SK-N-SH (cell line): ENCODE results near the gene PLK4. TPM values are rescaled to one million over a fixed set of nuclear protein-coding genes. Genes with fewer than 3 reads are reported as not detected.
A peak's percentile ranks its signal among the peaks of the same experiment; 100 is the strongest.
"Not testable (repeated sequence)": the region's sequence is repeated elsewhere in the genome, so short reads cannot be mapped to it uniquely, and the experiment has no call there.

Source experiments
- CTCF ChIA-PET: fragments of 300-600, 350-600 bp; formaldehyde crosslinking; extraction: SDS; loops from one replicate; lab custom pipeline; 2021; lab: Yijun Ruan, JAX
- POLR2A ChIA-PET: fragments of 350-600 bp; sonication (Branson Sonifier 250); formaldehyde crosslinking; extraction: SDS; loops from one replicate; lab custom pipeline; 2020; ENCODE audit warnings: antibody characterized with exemption, inconsistent platforms; lab: Yijun Ruan, JAX
- DNase-seq: peaks from one replicate; pipeline ENCODE4 v3.0.0; 2012
- H2AFZ ChIP-seq: fragments of 200-600 bp; sonication (generic); 2 replicates; pipeline ENCODE4 v1.8.1; 2016; ENCODE audit warnings: antibody characterized with exemption, mild to moderate bottlenecking, low read depth
- H3F3A ChIP-seq: fragments of 200-600 bp; sonication (generic); replicated peaks from 2 replicates; pipeline ENCODE3; 2016; ENCODE audit warnings: antibody characterized with exemption, mild to moderate bottlenecking; ENCODE audit not compliant: insufficient read depth
- H3K27ac ChIP-seq, 2 experiments: fragments of 200-500 bp in 1 of 2; fragments of 200-600 bp in 1 of 2; sonication (Bioruptor generic) in 1 of 2; sonication (generic), shearing (Covaris generic) in 1 of 2; 2 replicates each; pipeline versions ENCODE4 v1.5.1 to v1.6.1; 2014 to 2016; ENCODE audit warnings: low read depth in 2 of 2, inconsistent platforms in 1 of 2, low read length in 1 of 2, mild to moderate bottlenecking in 1 of 2, mixed read lengths in 1 of 2
- H3K27me3 ChIP-seq: fragments of 200-600 bp; sonication (generic), shearing (Covaris generic); 2 replicates; pipeline ENCODE4 v1.6.1; 2016; ENCODE audit warnings: mixed run types; ENCODE audit not compliant: insufficient read depth
- H3K36me3 ChIP-seq, 2 experiments: fragments of 200-500 bp in 1 of 2; fragments of 200-600 bp in 1 of 2; sonication (Bioruptor generic) in 1 of 2; sonication (generic) in 1 of 2; replicated peaks in 1 of 2; 2 replicates each; pipeline versions ENCODE3 to v1.5.1; 2014 to 2016; ENCODE audit warnings: low read length in 1 of 2, mild to moderate bottlenecking in 1 of 2; ENCODE audit not compliant: insufficient read depth in 2 of 2, control insufficient read depth in 1 of 2
- H3K4me1 ChIP-seq, 2 experiments: fragments of 200-500 bp in 1 of 2; fragments of 200-600 bp in 1 of 2; sonication (Bioruptor generic) in 1 of 2; sonication (generic), shearing (Covaris generic) in 1 of 2; 2 replicates each; pipeline versions ENCODE4 v1.5.1 to v1.6.1; 2014 to 2016; ENCODE audit warnings: low read depth in 1 of 2, low read length in 1 of 2, mixed run types in 1 of 2; ENCODE audit not compliant: insufficient read depth in 2 of 2, control insufficient read depth in 1 of 2
- H3K4me2 ChIP-seq: fragments of 200-600 bp; sonication (generic), shearing (Covaris generic); 2 replicates; pipeline ENCODE4 v1.6.1; 2017; ENCODE audit warnings: mixed run types
- H3K4me3 ChIP-seq, 2 experiments: fragments of 200-500 bp in 1 of 2; fragments of 200-600 bp in 1 of 2; sonication (Bioruptor generic) in 1 of 2; sonication (generic), shearing (Covaris generic) in 1 of 2; 2 replicates each; pipeline versions ENCODE4 v1.5.1 to v1.8.1; 2014 to 2016; ENCODE audit warnings: low read depth in 2 of 2, inconsistent platforms in 1 of 2, low read length in 1 of 2, mild to moderate bottlenecking in 1 of 2, mixed read lengths in 1 of 2, moderate library complexity in 1 of 2
- H3K79me2 ChIP-seq: fragments of 200-600 bp; sonication (generic); 2 replicates; pipeline ENCODE4 v1.8.1; 2017; ENCODE audit warnings: mild to moderate bottlenecking; ENCODE audit not compliant: insufficient read depth
- H3K9ac ChIP-seq: fragments of 200-600 bp; sonication (generic); 2 replicates; pipeline ENCODE4 v1.6.1; 2017; ENCODE audit warnings: mixed run types
- H3K9me2 ChIP-seq: fragments of 200-600 bp; sonication (generic); 2 replicates; pipeline ENCODE4 v1.6.1; 2017; ENCODE audit warnings: mixed run types
- H3K9me3 ChIP-seq: fragments of 200-600 bp; sonication (generic); 2 replicates; pipeline ENCODE4 v1.6.1; 2017; ENCODE audit warnings: mixed run types, mild to moderate bottlenecking, moderate library complexity
- H4K20me1 ChIP-seq: fragments of 200-600 bp; sonication (generic); 2 replicates; pipeline ENCODE4 v1.6.1; 2017; ENCODE audit warnings: mild to moderate bottlenecking, mixed run types; ENCODE audit not compliant: insufficient read depth
- EP300 ChIP-seq, 2 experiments: IDR thresholded peaks; 2 replicates each; pipeline versions ENCODE4 v1.4.0 to v1.6.1; 2012; ENCODE audit warnings: borderline replicate concordance in 1 of 2, low read depth in 1 of 2, low read length in 1 of 2
- EZH2phosphoT487 ChIP-seq: fragments of 200-600 bp; sonication (generic); IDR thresholded peaks from 2 replicates; pipeline ENCODE4 v1.6.1; 2017; ENCODE audit warnings: low read depth, mixed run types, mild to moderate bottlenecking, antibody characterized with exemption, moderate library complexity, borderline replicate concordance
- FOSL2 ChIP-seq: IDR thresholded peaks from 2 replicates; pipeline ENCODE4 v1.4.0; 2012; ENCODE audit warnings: low read depth, mild to moderate bottlenecking, moderate library complexity, borderline replicate concordance
- IRF3 ChIP-seq: fragments of 150-350 bp; IDR thresholded peaks from 2 replicates; pipeline ENCODE4 v1.6.1; 2016; ENCODE audit warnings: mild to moderate bottlenecking, low read depth, low read length
- JUND ChIP-seq: IDR thresholded peaks from 2 replicates; pipeline ENCODE4 v1.4.0; 2012
- POLR2AphosphoS5 ChIP-seq: IDR thresholded peaks from 2 replicates; pipeline ENCODE4 v1.6.1; 2012; ENCODE audit warnings: low read depth, low read length
- RCOR1 ChIP-seq: fragments of 150-350 bp; IDR thresholded peaks from 2 replicates; pipeline ENCODE4 v1.6.1; 2017; ENCODE audit warnings: antibody characterized with exemption, low read length
- RFX5 ChIP-seq: IDR thresholded peaks from 2 replicates; pipeline ENCODE4 v1.6.1; 2012; ENCODE audit warnings: mild to moderate bottlenecking, improper control_type of control experiment, low read length
- SIN3A ChIP-seq: IDR thresholded peaks from 2 replicates; pipeline ENCODE4 v1.6.1; 2012; ENCODE audit warnings: low read depth, mild to moderate bottlenecking, low read length, moderate library complexity, borderline replicate concordance
- TCF12 ChIP-seq: IDR thresholded peaks from 2 replicates; pipeline ENCODE4 v1.4.0; 2012
- TEAD4 ChIP-seq: IDR thresholded peaks from 2 replicates; pipeline ENCODE4 v1.4.0; 2012; ENCODE audit warnings: mild to moderate bottlenecking, borderline replicate concordance; ENCODE audit not compliant: insufficient read depth
- ZBTB33 ChIP-seq: IDR thresholded peaks from 2 replicates; pipeline ENCODE4 v1.4.0; 2012; ENCODE audit warnings: low read depth, borderline replicate concordance
- WGBS: methylation state at CpG from one replicate; pipeline ENCODE4 v1.1.6; 2017; ENCODE audit warnings: low lambda C conversion rate; 5-methylcytosine and 5-hydroxymethylcytosine counted together
- polyA plus RNA-seq, 3 experiments: library from polyadenylated mRNA; depleted of rRNA; stranded (reverse); fragments of >200 nt; gene quantifications; 2 replicates each; pipeline ENCODE4 v1.2.3, GENCODE V29; 2012
- TF ChIP-seq, protein P1 (sequence below): IDR thresholded peaks from 2 replicates; pipeline ENCODE4 v1.4.0; 2012; ENCODE audit warnings: low read depth
- TF ChIP-seq, protein P2 (sequence below): IDR thresholded peaks from 2 replicates; pipeline ENCODE4; 2012

The PLK4 gene
- polyA plus RNA-seq, 1 of the 3 experiments (the other 2 are of a cell fraction) = 10.5 TPM

- peaks cover 0 to 33% of the 10 kb centered on the region in 2 experiments for H3K36me3 ChIP-seq
- no peaks in the 10 kb centered on the region for H3K9me2 ChIP-seq
- H3K79me2 ChIP-seq = no peaks in the 10 kb centered on the region
- no peak overlapping the region for H3K9ac ChIP-seq
- POLR2A ChIA-PET = no interaction called here
- WGBS = 100% methylated on average over 1 of the region's 1 CpG
- CTCF ChIA-PET = interaction anchor here (1.0 kb wide), 1 partner anchor 131 kb away, joined by 3 read pairs; the partner anchor contains the start of gene LARP1B
- H3K9me3 ChIP-seq = no peaks in the 10 kb centered on the region
- TF ChIP-seq, protein P1, sequence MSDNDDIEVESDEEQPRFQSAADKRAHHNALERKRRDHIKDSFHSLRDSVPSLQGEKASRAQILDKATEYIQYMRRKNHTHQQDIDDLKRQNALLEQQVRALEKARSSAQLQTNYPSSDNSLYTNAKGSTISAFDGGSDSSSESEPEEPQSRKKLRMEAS = no peak
- no peak for TF ChIP-seq ZBTB33
- TF ChIP-seq TEAD4 = no peak
- TF ChIP-seq, protein P2, sequence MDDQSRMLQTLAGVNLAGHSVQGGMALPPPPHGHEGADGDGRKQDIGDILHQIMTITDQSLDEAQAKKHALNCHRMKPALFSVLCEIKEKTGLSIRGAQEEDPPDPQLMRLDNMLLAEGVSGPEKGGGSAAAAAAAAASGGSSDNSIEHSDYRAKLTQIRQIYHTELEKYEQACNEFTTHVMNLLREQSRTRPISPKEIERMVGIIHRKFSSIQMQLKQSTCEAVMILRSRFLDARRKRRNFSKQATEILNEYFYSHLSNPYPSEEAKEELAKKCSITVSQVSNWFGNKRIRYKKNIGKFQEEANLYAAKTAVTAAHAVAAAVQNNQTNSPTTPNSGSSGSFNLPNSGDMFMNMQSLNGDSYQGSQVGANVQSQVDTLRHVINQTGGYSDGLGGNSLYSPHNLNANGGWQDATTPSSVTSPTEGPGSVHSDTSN = no peak
- no peak for TF ChIP-seq SIN3A
- TF ChIP-seq POLR2AphosphoS5 = no peak
- no peak overlapping the region for H3K27ac ChIP-seq
- peaks cover 4% of the 10 kb centered on the region for H3F3A ChIP-seq
- no peaks in the 10 kb centered on the region for H4K20me1 ChIP-seq
- no peaks in the 10 kb centered on the region for H3K27me3 ChIP-seq
- no peak overlapping the region for H3K4me3 ChIP-seq
- no peak overlapping the region for H2AFZ ChIP-seq
- no peak for DNase-seq
- no peaks in the 10 kb centered on the region for H3K4me1 ChIP-seq
- no peak overlapping the region for H3K4me2 ChIP-seq
Observed at GRCh38 chr4:127930175-127930574, 49.5 kb downstream of the PLK4 start.

- POLR2A ChIA-PET = not testable (repeated sequence)
- WGBS = 98% methylated on average over 6 of the region's 6 CpGs
Observed at GRCh38 chr4:127931836-127932235, 51.1 kb downstream of the PLK4 start.

GRCh38 chr4:127936974-127937373 is 56.3 kb downstream of the PLK4 start:
- H3K4me1 ChIP-seq = peaks cover 0 to 8% of the 10 kb centered on the region in 2 experiments; a peak in 2 of 4 replicates
- H3K4me2 ChIP-seq = peak overlapping the region; percentile 44
- no peaks in the 10 kb centered on the region for H3K9me3 ChIP-seq
- H3K27ac ChIP-seq = peak overlapping the region in 1 of 2 experiments; percentile 72; a peak in 2 of 4 replicates
- H3K79me2 ChIP-seq = no peaks in the 10 kb centered on the region
- no peaks in the 10 kb centered on the region for H3K27me3 ChIP-seq
- peaks cover 25% of the 10 kb centered on the region for H3F3A ChIP-seq
- no peak overlapping the region for H2AFZ ChIP-seq
- DNase-seq = no peak
- ChIA-PET CTCF (no interaction called here), POLR2A (no interaction called here)
- TF ChIP-seq, protein P2 = peak; percentile 50
- TF ChIP-seq FOSL2 (peak; percentile 75), JUND (peak; percentile 62), IRF3 (no peak), EP300 (IDR thresholded peaks at IDR 0.05; ENCODE audit: borderline replicate concordance in 1 of 2, low read depth in 1 of 2, low read length in 1 of 2) (0 out of 4 replicates have a peak, but pooled peaks of 1 of the 2 experiments have one; percentile 15), EZH2phosphoT487 (no peak), RCOR1 (no peak), TCF12 (peak; percentile 36; the same call in 1 of the 2 replicates), RFX5 (no peak)
- H4K20me1 ChIP-seq = peaks cover 4% of the 10 kb centered on the region; the same call in 1 of the 2 replicates
- 91% methylated on average over 1 of the region's 1 CpG for WGBS
- peak overlapping the region; percentile 19; the same call in 1 of the 2 replicates for H3K9ac ChIP-seq
- no peaks in the 10 kb centered on the region for H3K9me2 ChIP-seq
- peaks cover 7 to 34% of the 10 kb centered on the region in 2 experiments for H3K36me3 ChIP-seq
- no peak overlapping the region for H3K4me3 ChIP-seq

More at GRCh38 chr4:127931836-127932235, 51.1 kb downstream of the PLK4 start:
- H2AFZ ChIP-seq, H3K4me2 ChIP-seq, H3K9me3 ChIP-seq, H3F3A ChIP-seq, H4K20me1 ChIP-seq, H3K9me2 ChIP-seq, H3K27ac ChIP-seq, H3K4me1 ChIP-seq, H3K9ac ChIP-seq, H3K79me2 ChIP-seq, H3K27me3 ChIP-seq, CTCF ChIA-PET, H3K4me3 ChIP-seq, DNase-seq: not testable (repeated sequence)
- peaks cover 0 to 25% of the 10 kb centered on the region in 2 experiments for H3K36me3 ChIP-seq
